Fibroblast of pulmonary artery (primary cell): ENCODE results near the gene TRAF3IP1.

Experiments
- DNase-seq: peaks from one replicate; pipeline ENCODE4 v3.0.0-alpha.2; 2010; ENCODE audit warnings: low read depth
- H3K4me3 ChIP-seq: replicated peaks from 2 replicates; pipeline ENCODE4 v1.5.1; 2011; ENCODE audit warnings: low read depth, mild to moderate bottlenecking, control low read depth, low read length, moderate library complexity
- TF ChIP-seq, protein P1 (sequence below): IDR thresholded peaks from 2 replicates; pipeline ENCODE4 v1.5.1; 2011; ENCODE audit warnings: mild to moderate bottlenecking, control low read depth, low read length, inconsistent platforms; ENCODE audit errors: missing control alignments

Gene TRAF3IP1

DNA sequence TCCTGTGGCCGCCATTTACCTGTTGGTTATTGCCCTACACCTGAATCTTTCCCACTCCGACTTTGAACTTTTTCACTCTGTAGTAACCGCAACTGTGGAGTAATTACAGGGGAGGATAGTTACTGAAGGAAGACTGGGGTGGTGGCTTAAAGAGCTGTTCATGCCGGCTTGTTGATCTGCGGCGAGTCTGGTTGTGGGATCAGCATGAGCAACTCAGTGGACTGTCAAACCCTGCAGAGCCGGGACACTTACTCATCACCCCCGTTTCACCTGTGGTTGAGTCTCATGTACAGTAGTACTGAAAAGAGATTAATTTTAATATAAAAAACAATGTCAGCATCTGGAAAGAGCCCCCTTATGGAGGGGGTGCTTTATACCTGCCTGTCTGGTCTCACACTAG, 108.5 kb downstream of the TRAF3IP1 start:
- DNase-seq = no peak
- peak overlapping the region; percentile 12 for H3K4me3 ChIP-seq

DNA sequence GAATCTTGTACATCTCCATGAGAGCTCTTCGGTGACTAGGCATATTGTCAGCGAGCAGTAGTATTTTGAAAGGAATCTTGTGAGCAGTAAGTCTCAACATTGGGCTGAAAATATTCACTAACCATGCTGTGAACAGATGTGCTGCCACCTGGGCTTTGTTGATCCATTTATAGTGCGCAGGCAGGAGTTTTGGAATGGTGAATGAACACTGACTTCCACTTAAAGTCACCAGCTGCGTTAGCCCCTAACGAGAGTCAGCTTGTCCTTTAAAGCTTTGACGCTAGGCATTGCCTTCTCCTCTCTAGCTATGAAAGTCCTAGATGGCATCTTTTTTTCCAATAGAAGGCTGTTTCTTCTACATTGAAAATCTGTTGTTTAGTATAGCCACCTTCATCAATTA, 110.5 kb downstream of the TRAF3IP1 start:
- no peak overlapping the region for H3K4me3 ChIP-seq
- TF ChIP-seq, protein P1, sequence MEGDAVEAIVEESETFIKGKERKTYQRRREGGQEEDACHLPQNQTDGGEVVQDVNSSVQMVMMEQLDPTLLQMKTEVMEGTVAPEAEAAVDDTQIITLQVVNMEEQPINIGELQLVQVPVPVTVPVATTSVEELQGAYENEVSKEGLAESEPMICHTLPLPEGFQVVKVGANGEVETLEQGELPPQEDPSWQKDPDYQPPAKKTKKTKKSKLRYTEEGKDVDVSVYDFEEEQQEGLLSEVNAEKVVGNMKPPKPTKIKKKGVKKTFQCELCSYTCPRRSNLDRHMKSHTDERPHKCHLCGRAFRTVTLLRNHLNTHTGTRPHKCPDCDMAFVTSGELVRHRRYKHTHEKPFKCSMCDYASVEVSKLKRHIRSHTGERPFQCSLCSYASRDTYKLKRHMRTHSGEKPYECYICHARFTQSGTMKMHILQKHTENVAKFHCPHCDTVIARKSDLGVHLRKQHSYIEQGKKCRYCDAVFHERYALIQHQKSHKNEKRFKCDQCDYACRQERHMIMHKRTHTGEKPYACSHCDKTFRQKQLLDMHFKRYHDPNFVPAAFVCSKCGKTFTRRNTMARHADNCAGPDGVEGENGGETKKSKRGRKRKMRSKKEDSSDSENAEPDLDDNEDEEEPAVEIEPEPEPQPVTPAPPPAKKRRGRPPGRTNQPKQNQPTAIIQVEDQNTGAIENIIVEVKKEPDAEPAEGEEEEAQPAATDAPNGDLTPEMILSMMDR = no peak
- no peak for DNase-seq

More for the DNA sequence above, 108.5 kb downstream of the TRAF3IP1 start:
- TF ChIP-seq, protein P1 = no peak

DNA sequence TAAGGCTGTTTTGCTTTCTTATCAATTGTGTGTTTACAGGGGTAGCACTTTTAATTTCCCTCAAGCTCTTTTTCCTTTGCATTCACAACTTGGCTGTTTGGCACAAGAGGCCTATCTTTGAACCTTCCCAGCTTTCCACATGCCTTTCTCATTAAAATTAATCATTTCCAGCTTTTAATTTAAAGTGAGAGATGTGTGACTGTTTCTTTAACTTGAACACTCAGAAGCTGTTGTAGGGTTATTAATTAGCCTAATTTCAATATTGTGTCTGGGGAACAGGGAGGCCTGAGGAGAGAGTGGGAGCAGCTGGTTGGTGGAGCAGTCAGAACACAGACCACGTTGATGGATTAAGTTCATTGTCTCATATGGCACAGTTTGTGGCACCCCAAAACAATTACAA, 111.1 kb downstream of the TRAF3IP1 start:
- H3K4me3 ChIP-seq = no peak overlapping the region
- TF ChIP-seq, protein P1 = no peak
- DNase-seq = no peak

DNA sequence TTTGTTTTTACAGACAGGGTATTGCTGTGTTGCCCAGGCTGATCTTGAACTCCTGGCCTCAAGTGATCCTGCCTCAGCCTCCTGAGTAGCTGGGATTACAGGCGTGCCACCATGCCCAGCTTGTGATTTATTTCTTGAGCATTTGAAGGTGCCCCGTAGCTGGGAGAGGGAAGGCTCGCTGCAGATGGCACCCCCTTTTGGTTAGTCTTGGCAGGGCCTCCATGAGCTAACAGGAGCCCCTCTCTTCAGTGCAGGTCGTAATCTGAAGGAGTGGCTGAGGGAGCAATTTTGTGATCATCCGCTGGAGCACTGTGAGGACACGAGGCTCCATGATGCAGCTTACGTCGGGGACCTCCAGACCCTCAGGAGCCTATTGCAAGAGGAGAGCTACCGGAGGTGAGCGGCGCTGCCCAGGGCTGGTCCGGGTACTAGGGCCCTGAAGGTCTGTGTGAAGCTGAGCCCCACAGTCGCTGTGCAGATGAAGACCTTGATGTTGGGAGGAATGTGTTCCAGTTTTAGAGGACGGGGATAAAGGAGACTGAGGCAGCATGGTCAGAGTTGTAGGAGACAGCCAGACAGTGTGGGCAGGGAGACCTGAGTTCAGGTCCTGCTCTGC, 113.1 kb downstream of the TRAF3IP1 start:
- no peak overlapping the region for H3K4me3 ChIP-seq

DNA sequence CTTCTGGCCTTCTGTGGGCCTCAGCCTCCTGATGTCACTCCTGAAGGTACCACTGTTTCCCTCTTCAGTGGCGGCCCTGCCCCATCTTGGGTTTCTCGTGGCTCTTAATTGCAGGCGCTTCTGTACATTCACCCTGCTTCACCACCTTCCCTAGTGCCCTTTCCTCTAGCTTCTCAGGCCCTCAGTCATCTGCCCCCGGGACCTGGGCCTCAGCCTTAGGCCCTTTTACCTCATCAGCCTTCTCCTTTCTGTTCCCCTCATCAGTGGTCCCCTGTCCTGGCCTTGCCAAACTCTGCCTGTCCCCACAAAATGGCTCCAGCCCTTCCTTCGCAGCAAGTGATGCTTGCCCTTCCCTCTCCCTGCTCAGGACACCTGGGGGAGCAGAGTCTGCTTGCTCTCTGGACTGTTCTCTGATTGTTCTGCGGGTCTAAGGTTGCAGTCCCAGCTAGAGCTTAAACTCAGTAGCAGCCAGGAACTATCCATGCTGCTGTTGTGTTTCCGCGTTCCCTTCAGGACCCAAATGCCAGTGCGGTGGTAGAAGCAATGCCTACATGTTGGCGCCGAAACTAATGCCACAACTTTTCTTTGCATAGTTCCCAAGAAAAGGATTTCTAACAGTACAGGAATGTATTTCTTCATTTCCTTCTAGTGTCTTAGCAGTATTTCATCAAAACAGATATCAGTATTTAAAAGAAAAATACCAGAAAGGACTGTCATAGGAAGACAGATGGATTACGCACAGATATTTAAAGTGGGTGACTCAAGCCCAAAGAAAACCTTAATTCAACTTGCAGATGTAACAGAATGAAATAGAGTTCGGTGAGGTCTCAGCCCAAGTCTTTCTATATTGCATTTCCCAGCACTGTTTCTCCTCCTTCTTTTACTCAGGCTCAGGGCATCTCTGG, 113.9 kb downstream of the TRAF3IP1 start:
- TF ChIP-seq, protein P1 = no peak
- peak; percentile 94 for DNase-seq
- no peak overlapping the region for H3K4me3 ChIP-seq

More for the DNA sequence above, 113.1 kb downstream of the TRAF3IP1 start:
- TF ChIP-seq, protein P1 = no peak
- no peak for DNase-seq

DNA sequence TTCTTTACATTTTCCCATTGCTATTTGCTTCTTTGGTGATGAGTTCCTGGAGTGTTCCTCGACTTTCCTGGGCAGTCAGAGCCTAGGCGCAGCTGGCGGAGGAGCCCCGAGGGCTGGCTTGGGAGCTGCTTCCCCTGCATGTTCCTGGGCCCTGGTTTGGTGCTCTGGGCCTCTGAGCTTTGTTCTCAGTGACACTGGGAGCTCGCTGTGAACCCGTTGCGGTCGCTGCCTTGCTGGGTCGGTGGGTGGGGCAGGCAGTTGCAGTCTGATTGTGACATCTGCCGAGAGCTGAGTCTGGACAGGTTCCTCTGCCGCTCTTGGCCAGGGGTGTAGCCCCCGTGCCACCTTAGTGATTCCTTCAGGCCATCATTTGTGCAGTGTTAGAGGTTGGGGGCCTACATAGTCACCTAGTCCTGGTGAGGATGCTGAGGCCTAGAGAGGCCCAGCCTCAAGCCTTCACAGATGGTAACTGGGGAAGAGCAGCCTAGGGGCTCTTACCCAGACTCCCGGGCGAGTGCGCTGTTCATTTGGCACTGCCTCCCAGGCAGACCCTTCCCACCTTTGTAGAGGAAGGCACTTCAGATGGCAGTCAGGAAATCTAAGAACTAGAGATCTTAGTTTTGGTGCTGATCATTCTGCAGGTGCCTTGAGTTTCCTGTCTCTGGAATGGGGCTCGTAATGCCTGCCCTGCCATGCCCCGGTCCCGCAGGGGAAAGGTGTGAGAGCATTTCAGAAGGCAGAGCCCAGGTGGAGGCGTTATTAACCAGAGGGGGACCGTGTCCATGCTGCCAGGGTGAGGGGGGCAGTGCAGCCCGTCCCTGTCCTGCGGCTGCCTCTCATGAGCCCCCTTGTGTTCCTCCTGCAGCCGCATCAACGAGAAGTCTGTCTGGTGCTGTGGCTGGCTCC, 114.8 kb downstream of the TRAF3IP1 start:
- H3K4me3 ChIP-seq = no peak overlapping the region
- TF ChIP-seq, protein P1 = no peak
- no peak for DNase-seq
